WTC11 (cell line): Measurements from ENCODE around the gene DOHH. TPM values are rescaled to one million over a fixed set of nuclear protein-coding genes. Genes with fewer than 3 reads are reported as not detected.

ENCODE experiments used
- ATAC-seq: fragments of 200-7000 bp; cut with Tn5 transposase; 2 replicates; pipeline ENCODE4 v1.10.0; 2021; ENCODE audit warnings: mild to moderate bottlenecking, moderate library complexity
- CTCF ChIA-PET: fragments of 300-600 bp; sonication (Branson Sonifier 250); formaldehyde crosslinking; loops from one replicate; lab custom pipeline; 2021; ENCODE audit warnings: antibody characterized with exemption; lab: Charles Lee
- POLR2A ChIA-PET: fragments of 350-600 bp; sonication (Branson Sonifier 250); formaldehyde crosslinking; loops from one replicate; lab custom pipeline; 2021; ENCODE audit warnings: antibody characterized with exemption; lab: Charles Lee
- DNase-seq: peaks from one replicate; pipeline ENCODE4 v3.0.0; 2021; ENCODE audit warnings: low spot score
- H3K27ac Mint-ChIP-seq: 2 replicates; pipeline ENCODE4 v1.8.0; 2021; ENCODE audit warnings: mixed read lengths
- H3K27me3 Mint-ChIP-seq: 2 replicates; pipeline ENCODE4 v1.8.0; 2021; ENCODE audit warnings: low read depth, mild to moderate bottlenecking, moderate library complexity, mixed read lengths
- H3K36me3 Mint-ChIP-seq: 2 replicates; pipeline ENCODE4 v1.8.0; 2021; ENCODE audit warnings: mixed read lengths
- H3K4me1 Mint-ChIP-seq: 2 replicates; pipeline ENCODE4 v1.8.0; 2022; ENCODE audit warnings: mixed read lengths
- H3K4me3 Mint-ChIP-seq: 2 replicates; pipeline ENCODE4 v1.8.0; 2021; ENCODE audit warnings: mild to moderate bottlenecking, moderate library complexity, mixed read lengths
- H3K9me3 Mint-ChIP-seq: 2 replicates; pipeline ENCODE4 v1.8.0; 2021; ENCODE audit warnings: mixed read lengths
- AR ChIP-seq: fragments of 250-450 bp; sonication (Bioruptor Pico); IDR thresholded peaks from 2 replicates; pipeline ENCODE4 v1.9.0; 2021; ENCODE audit warnings: mild to moderate bottlenecking
- CREB1 ChIP-seq: sonication (generic); formaldehyde crosslinking; IDR thresholded peaks from 2 replicates; pipeline ENCODE4 v1.8.0; 2023; ENCODE audit warnings: mild to moderate bottlenecking, missing genetic modification reagents
- CTCF ChIP-seq: fragments of 200-600 bp; IDR thresholded peaks from 2 replicates; pipeline ENCODE4 v1.8.0; 2022; ENCODE audit warnings: antibody characterized with exemption
- E2F1 ChIP-seq: sonication (generic); formaldehyde crosslinking; IDR thresholded peaks from 2 replicates; pipeline ENCODE4 v1.8.0; 2022; ENCODE audit warnings: mild to moderate bottlenecking, missing genetic modification reagents
- E2F4 ChIP-seq: sonication (generic); formaldehyde crosslinking; IDR thresholded peaks from 2 replicates; pipeline ENCODE4 v1.8.1; 2022; ENCODE audit warnings: low read depth, mild to moderate bottlenecking, moderate library complexity, missing genetic modification reagents, borderline replicate concordance
- FOXK1 ChIP-seq: sonication (generic); formaldehyde crosslinking; IDR thresholded peaks from 2 replicates; pipeline ENCODE4 v1.8.0; 2022; ENCODE audit warnings: mild to moderate bottlenecking, moderate library complexity, missing genetic modification reagents
- FOXP1 ChIP-seq: sonication (generic); formaldehyde crosslinking; IDR thresholded peaks from 2 replicates; pipeline ENCODE4 v1.8.0; 2022; ENCODE audit warnings: missing genetic modification reagents, mild to moderate bottlenecking, moderate library complexity, borderline replicate concordance
- GTF2I ChIP-seq: fragments of 250-450 bp; sonication (Bioruptor Pico); conservative IDR thresholded peaks from 2 replicates; pipeline ENCODE4 v1.4.0; 2021; ENCODE audit warnings: mild to moderate bottlenecking
- HMGA2 ChIP-seq: fragments of 250-450 bp; sonication (Bioruptor Pico); IDR thresholded peaks from 2 replicates; pipeline ENCODE4 v1.4.0; 2021; ENCODE audit warnings: mild to moderate bottlenecking, moderate library complexity
- OVOL2 ChIP-seq: fragments of 250-450 bp; sonication (Bioruptor Pico); IDR thresholded peaks from 2 replicates; pipeline ENCODE4 v1.9.0; 2021; ENCODE audit warnings: mild to moderate bottlenecking, borderline replicate concordance
- PREB ChIP-seq: sonication (generic); formaldehyde crosslinking; IDR thresholded peaks from 2 replicates; pipeline ENCODE4 v1.8.1; 2022; ENCODE audit warnings: mild to moderate bottlenecking, missing genetic modification reagents, moderate library complexity, borderline replicate concordance
- TP53 ChIP-seq: sonication (generic); formaldehyde crosslinking; IDR thresholded peaks from 2 replicates; pipeline ENCODE4 v1.8.1; 2023; ENCODE audit warnings: mild to moderate bottlenecking, missing genetic modification reagents
- ZBTB21 ChIP-seq: sonication (generic); formaldehyde crosslinking; IDR thresholded peaks from 2 replicates; pipeline ENCODE4 v1.8.1; 2023; ENCODE audit warnings: mild to moderate bottlenecking, missing genetic modification reagents, borderline replicate concordance
- ZNF121 ChIP-seq: sonication (generic); formaldehyde crosslinking; IDR thresholded peaks from 2 replicates; pipeline ENCODE4 v1.8.0; 2023; ENCODE audit warnings: missing genetic modification reagents
- ZNF396 ChIP-seq: fragments of 250-450 bp; sonication (Bioruptor Pico); IDR thresholded peaks from 2 replicates; pipeline ENCODE4 v1.8.0; 2021; ENCODE audit warnings: mild to moderate bottlenecking, moderate library complexity, borderline replicate concordance
- total RNA-seq: library from RNA; stranded (reverse); gene quantifications from 3 replicates; pipeline ENCODE4 v1.2.3, GENCODE V29; 2021
- TF ChIP-seq, protein P1 (sequence below): sonication (generic); formaldehyde crosslinking; IDR thresholded peaks from 2 replicates; pipeline ENCODE4 v1.8.1; 2023; ENCODE audit warnings: mild to moderate bottlenecking, missing genetic modification reagents, moderate library complexity

DOHH gene
- total RNA-seq, 1 experiment from 2014 or later, result 22.2 TPM

- Mint-ChIP-seq H3K27me3 (peaks cover 45% of the 10 kb centered on the region), H3K27ac (no peak overlapping the region)
Measured at GRCh38 chr19:3458229-3459088, 42.0 kb downstream of the DOHH start.

DNA sequence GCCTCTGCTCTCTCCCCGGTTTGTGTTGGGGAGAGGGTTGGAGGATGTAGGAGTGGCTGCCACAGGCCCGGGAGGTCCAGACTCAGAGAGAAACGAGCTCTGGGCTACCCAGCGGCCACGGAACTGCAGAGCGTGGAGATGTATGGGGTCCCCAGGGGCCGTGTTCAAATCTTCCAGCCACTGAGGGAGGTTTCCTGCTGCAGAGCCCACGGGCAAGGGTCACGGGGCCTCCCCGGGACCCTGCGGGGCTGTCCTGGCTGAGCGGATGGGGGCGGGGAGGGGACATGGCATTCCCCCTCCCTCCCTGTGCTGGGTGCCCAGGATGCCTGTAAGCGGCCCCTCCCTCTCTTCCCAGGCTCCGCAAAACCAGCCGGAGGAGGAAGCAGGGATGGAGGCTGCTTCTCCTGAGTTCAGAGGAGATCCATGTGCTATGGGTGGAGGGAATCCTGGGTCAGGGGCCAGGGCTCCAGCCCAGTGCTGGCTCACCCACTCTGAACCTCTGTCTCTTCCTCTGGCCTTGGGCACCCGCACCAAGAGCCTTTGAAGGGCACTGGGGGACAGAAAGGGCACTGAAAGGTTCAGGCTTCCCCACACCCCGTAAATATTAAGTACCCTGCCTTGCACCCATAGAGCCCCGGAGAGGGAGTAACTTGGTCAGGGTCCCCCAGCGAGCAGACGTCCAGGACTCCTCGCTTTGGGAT, 42.8 kb downstream of the DOHH start:
- peak; percentile 35 for ATAC-seq
- POLR2A ChIA-PET, result no interaction called here
- peaks cover 12% of the 10 kb centered on the region for H3K4me1 Mint-ChIP-seq
- TF ChIP-seq E2F1 (no peak), ZNF396 (CRISPR knock-in tag) (no peak), AR (no peak), PREB (CRISPR knock-in tag) (no peak), ZBTB21 (CRISPR knock-in tag) (no peak), CTCF (no peak), ZNF121 (CRISPR knock-in tag) (no peak), OVOL2 (CRISPR knock-in tag) (no peak), HMGA2 (no peak), E2F4 (CRISPR knock-in tag) (no peak), TP53 (no peak), CREB1 (no peak)
- TF ChIP-seq, protein P1, sequence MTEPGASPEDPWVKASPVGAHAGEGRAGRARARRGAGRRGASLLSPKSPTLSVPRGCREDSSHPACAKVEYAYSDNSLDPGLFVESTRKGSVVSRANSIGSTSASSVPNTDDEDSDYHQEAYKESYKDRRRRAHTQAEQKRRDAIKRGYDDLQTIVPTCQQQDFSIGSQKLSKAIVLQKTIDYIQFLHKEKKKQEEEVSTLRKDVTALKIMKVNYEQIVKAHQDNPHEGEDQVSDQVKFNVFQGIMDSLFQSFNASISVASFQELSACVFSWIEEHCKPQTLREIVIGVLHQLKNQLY, result no peak
- TF ChIP-seq, all 79 proteins: peak for 0
- H3K4me3 Mint-ChIP-seq, result no peak overlapping the region
- H3K36me3 Mint-ChIP-seq, result no peaks in the 10 kb centered on the region
- H3K27ac Mint-ChIP-seq, result no peak overlapping the region
- no peak for DNase-seq
- H3K27me3 Mint-ChIP-seq, result peaks cover 38% of the 10 kb centered on the region
- H3K9me3 Mint-ChIP-seq, result no peaks in the 10 kb centered on the region
- CTCF ChIA-PET, result interaction anchor here (0.6 to 1.3 kb wide), 5 partner anchors 28 to 183 kb away, joined by 3 to 6 read pairs (median 4); no protein-coding TSS in a partner anchor

More at GRCh38 chr19:3458229-3459088, 42.0 kb downstream of the DOHH start:
- Mint-ChIP-seq H3K9me3 (no peaks in the 10 kb centered on the region), H3K36me3 (no peaks in the 10 kb centered on the region), H3K4me1 (peaks cover 15% of the 10 kb centered on the region), H3K4me3 (peak overlapping the region; percentile 20; the same call in 1 of the 2 replicates)
- ATAC-seq (no peak), DNase-seq (no peak)
- POLR2A ChIA-PET, result no interaction called here
- CTCF ChIA-PET, result interaction anchor here (0.7 to 1.7 kb wide), 5 partner anchors 14 to 183 kb away, joined by 3 to 9 read pairs (median 4); no protein-coding TSS in a partner anchor
- no peak for TF ChIP-seq FOXK1
- TF ChIP-seq FOXP1 (CRISPR knock-in tag), result no peak
- TF ChIP-seq GTF2I, result peak; percentile 78; the same call in 1 of the 2 replicates
- TF ChIP-seq, all 79 proteins: peak for 1
